GM12878 (cell line): Measurements from ENCODE around the gene LMNB1. TPM values are rescaled to one million over a fixed set of nuclear protein-coding genes. Genes with fewer than 3 reads are reported as not detected.

Experiments used
- ATAC-seq: fragments of 200-7000 bp; cut with Tn5 transposase; 3 replicates; pipeline ENCODE4 v1.9.1; 2020; ENCODE audit warnings: mild to moderate bottlenecking, moderate library complexity
- BruUV-seq: library from RNA; stranded (reverse); fragments of 400-500 nt; replicated peaks from 2 replicates; lab custom pipeline; 2021; lab: Mats Ljungman, UMichigan
- CTCF ChIA-PET: fragments of 300-600 bp; sonication (Branson Sonifier 250); formaldehyde crosslinking; extraction: SDS; loops from one replicate; lab custom pipeline; 2021; ENCODE audit warnings: inconsistent platforms; lab: Yijun Ruan, JAX
- POLR2A ChIA-PET: fragments of 350-600 bp; formaldehyde crosslinking; extraction: SDS; loops from one replicate; lab custom pipeline; 2021; ENCODE audit warnings: inconsistent platforms; lab: Charles Lee
- RAD21 ChIA-PET: fragments of 300-600 bp; sonication (Branson Sonifier 250); formaldehyde crosslinking; loops from one replicate; lab custom pipeline; 2023; ENCODE audit warnings: antibody characterized with exemption; ENCODE audit not compliant: unreplicated experiment; lab: Charles Lee
- SMC1A ChIA-PET: fragments of 300-600 bp; sonication (Branson Sonifier 250); formaldehyde crosslinking; loops from one replicate; lab custom pipeline; 2023; ENCODE audit not compliant: unreplicated experiment, uncharacterized antibody; lab: Charles Lee
- DNase-seq: peaks from one replicate; pipeline ENCODE4 v3.0.0-alpha.2; 2011; ENCODE audit warnings: low read depth, low spot score
- FAIRE-seq: peaks from 3 replicates; lab custom pipeline; 2011; peaks lifted over from hg19 to GRCh38; lab: Jason Lieb, UNC
- H2AFZ ChIP-seq: 2 replicates; pipeline ENCODE4 v1.6.0; 2011; ENCODE audit warnings: low read depth, low read length, control low read depth; ENCODE audit not compliant: control insufficient read depth
- H3K27ac ChIP-seq: 2 replicates; pipeline ENCODE4 v1.5.1; 2011; ENCODE audit warnings: control low read depth; ENCODE audit not compliant: control insufficient read depth, insufficient read depth
- H3K27me3 ChIP-seq, 2 experiments: replicated peaks in 1 of 2; 2 replicates each; pipeline versions ENCODE4 v1.6.0 to v1.6.1; 2011; ENCODE audit warnings: low read length in 1 of 2; ENCODE audit not compliant: control insufficient read depth in 2 of 2, insufficient read depth in 2 of 2
- H3K36me3 ChIP-seq, 2 experiments: 2 replicates each; pipeline ENCODE4 v1.5.1; 2011; ENCODE audit warnings: low read length in 1 of 2; ENCODE audit not compliant: control insufficient read depth in 2 of 2, insufficient read depth in 2 of 2
- H3K4me1 ChIP-seq: 2 replicates; pipeline ENCODE4 v1.6.1; 2011; ENCODE audit warnings: mild to moderate bottlenecking, low read length, moderate library complexity, mixed read lengths; ENCODE audit not compliant: control insufficient read depth, insufficient read depth
- H3K4me2 ChIP-seq: 2 replicates; pipeline ENCODE4 v1.6.0; 2011; ENCODE audit warnings: control low read depth; ENCODE audit not compliant: control insufficient read depth, insufficient read depth
- H3K4me3 ChIP-seq: fragments of 200-600 bp; sonication (generic); 2 replicates; pipeline ENCODE4 v1.5.1; 2016
- H3K79me2 ChIP-seq: 2 replicates; pipeline ENCODE4 v1.6.0; 2011; ENCODE audit warnings: low read length; ENCODE audit not compliant: control insufficient read depth, insufficient read depth
- H3K9ac ChIP-seq: 2 replicates; pipeline ENCODE4 v1.8.0; 2011; ENCODE audit warnings: low read length, control low read depth, mixed read lengths; ENCODE audit not compliant: control insufficient read depth, insufficient read depth
- H3K9me3 ChIP-seq: replicated peaks from 3 replicates; pipeline ENCODE4 v1.5.1; 2011; ENCODE audit warnings: mild to moderate bottlenecking, low read length; ENCODE audit not compliant: control insufficient read depth, insufficient read depth
- H4K20me1 ChIP-seq: 2 replicates; pipeline ENCODE4 v1.6.0; 2011; ENCODE audit not compliant: control insufficient read depth, insufficient read depth
- ASH2L ChIP-seq: fragments of 300-600, 200-600 bp; sonication (generic); IDR thresholded peaks from 2 replicates; pipeline ENCODE4 v1.6.1; 2017; ENCODE audit warnings: low read depth, mild to moderate bottlenecking, borderline replicate concordance
- BMI1 ChIP-seq: fragments of 450-650 bp; IDR thresholded peaks from 2 replicates; pipeline ENCODE4 v1.6.1; 2016; ENCODE audit warnings: mild to moderate bottlenecking, moderate library complexity, borderline replicate concordance
- EED ChIP-seq: sonication (generic); IDR thresholded peaks from 2 replicates; pipeline ENCODE4 v1.6.1; 2016; ENCODE audit warnings: antibody characterized with exemption, low read depth
- FOXK2 ChIP-seq: fragments of 450-650 bp; IDR thresholded peaks from 2 replicates; pipeline ENCODE4 v1.6.1; 2017; ENCODE audit warnings: mild to moderate bottlenecking, moderate library complexity
- FOXM1 ChIP-seq: IDR thresholded peaks from 2 replicates; pipeline ENCODE4 v1.6.1; 2012; ENCODE audit warnings: low read depth, mild to moderate bottlenecking, inconsistent platforms, low read length, moderate library complexity
- HDAC2 ChIP-seq: fragments of 200-600 bp; sonication (generic); IDR thresholded peaks from 2 replicates; pipeline ENCODE4 v1.6.1; 2017
- KDM1A ChIP-seq: fragments of 200-600 bp; sonication (generic); IDR thresholded peaks from 2 replicates; pipeline ENCODE4 v1.6.1; 2016; ENCODE audit warnings: borderline replicate concordance
- MTA3 ChIP-seq: IDR thresholded peaks from 2 replicates; pipeline ENCODE4 v1.6.1; 2012; ENCODE audit warnings: low read length, inconsistent platforms, borderline replicate concordance
- PML ChIP-seq: IDR thresholded peaks from 2 replicates; pipeline ENCODE4 v1.6.1; 2012; ENCODE audit warnings: low read length, inconsistent platforms
- RUNX3 ChIP-seq: IDR thresholded peaks from 2 replicates; pipeline ENCODE4 v1.6.1; 2012; ENCODE audit warnings: low read length, inconsistent platforms
- SMAD5 ChIP-seq: IDR thresholded peaks from 2 replicates; pipeline ENCODE4 v1.6.1; 2016; ENCODE audit warnings: antibody characterized with exemption, low read depth
- USF2 ChIP-seq: IDR thresholded peaks from 2 replicates; pipeline ENCODE4 v1.6.1; 2011; ENCODE audit warnings: low read depth, low read length, improper control_type of control experiment, borderline replicate concordance
- WGBS: methylation state at CpG from one replicate; pipeline ENCODE4 v1.1.6; 2016; ENCODE audit warnings: low lambda C conversion rate; ENCODE audit not compliant: insufficient replicate concordance, insufficient coverage; ENCODE audit errors: missing lambda C conversion rate; 5-methylcytosine and 5-hydroxymethylcytosine counted together
- in situ Hi-C: fragments of 300-500 bp; cut with MboI; formaldehyde crosslinking; loops from 9 replicates; pipeline ENCODE4 v1.14.3; 2018; ENCODE audit warnings: mixed read lengths
- intact Hi-C: fragments of 100-400 bp; cut with micrococcal nuclease; formaldehyde crosslinking; loops from one replicate; pipeline ENCODE4 v1.14.2; 2022; ENCODE audit not compliant: unreplicated experiment
- polyA plus RNA-seq, 11 experiments: library from polyadenylated mRNA; depleted of rRNA in 4 of 11; unstranded in 6 of 11; stranded (reverse) in 5 of 11; fragments of >200 nt; fragmentation: Nextera tagmentation in 4 of 11; fragmentation: Illumina TruSeq in 1 of 11; extraction: Ambion mirVana in 4 of 11; extraction: Trizol in 1 of 11; gene quantifications; 1 replicate in 1 of 11; 2 replicates in 10 of 11; pipeline versions ENCODE4 v1.2.1 to v1.2.3, GENCODE V29; 2011 to 2016; ENCODE audit warnings: inconsistent platforms in 2 of 11, missing spikeins in 2 of 11, low read depth in 1 of 11
- total RNA-seq, 4 experiments: library from RNA; depleted of rRNA in 3 of 4; stranded (reverse); fragments of >200 nt in 3 of 4; fragmentation: Illumina TruSeq in 1 of 4; extraction: Trizol in 1 of 4; gene quantifications; 2 replicates each; pipeline versions ENCODE4 v1.2.1 to v1.2.3, GENCODE V29; 2013 to 2021

Gene LMNB1
- total and polyA plus RNA-seq, 10 of the 15 experiments (the other 5 are each of a cell fraction or from before 2014, with no cell fraction given): 7.0 to 185 (median 86.4) TPM

DNA sequence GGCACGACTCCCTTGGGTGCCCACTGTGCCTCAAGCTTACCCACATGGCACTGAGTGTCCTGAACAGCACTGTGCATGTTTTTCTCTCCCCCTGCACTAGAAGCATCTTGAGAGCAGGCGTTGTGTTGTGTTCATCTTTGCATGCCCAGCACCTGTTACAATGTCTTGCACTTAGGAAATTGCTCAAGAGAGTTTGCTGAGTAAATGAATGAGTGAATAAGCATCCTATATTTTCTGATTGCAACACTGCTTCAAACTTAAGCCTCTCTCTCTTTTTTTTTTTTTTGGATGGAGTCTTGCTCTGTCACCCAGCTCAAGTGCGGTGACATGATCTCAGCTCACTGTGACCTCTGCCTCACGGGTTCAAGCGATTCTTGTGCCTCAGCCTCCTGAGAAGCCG, 94.5 kb downstream of the LMNB1 start:
- ATAC-seq (no peak), FAIRE-seq (no peak), DNase-seq (no peak)
- no peak for TF ChIP-seq FOXK2
- TF ChIP-seq HDAC2: no peak
- TF ChIP-seq SMAD5: no peak
- ChIA-PET CTCF (no interaction called here), RAD21 (no interaction called here), SMC1A (no interaction called here), POLR2A (no interaction called here)
- H3K27ac ChIP-seq: no peak overlapping the region
- no peaks in the 10 kb centered on the region for H3K79me2 ChIP-seq
- H2AFZ ChIP-seq: no peak overlapping the region
- no peaks in the 10 kb centered on the region for H3K4me1 ChIP-seq
- no peak overlapping the region for H3K4me3 ChIP-seq
- H3K27me3 ChIP-seq: no peaks in the 10 kb centered on the region
- no peaks in the 10 kb centered on the region for H4K20me1 ChIP-seq
- H3K36me3 ChIP-seq: no peaks in the 10 kb centered on the region
- H3K4me2 ChIP-seq: no peak overlapping the region
- no peak overlapping the region for H3K9ac ChIP-seq
- 89% methylated on average over 6 of the region's 6 CpGs for WGBS
- intact Hi-C loops (no loop called here), in situ Hi-C loops (no loop called here)
- no TSS peak for BruUV-seq
- H3K9me3 ChIP-seq: no peaks in the 10 kb centered on the region

GRCh38 chr5:126872561-126873354, 95.8 kb downstream of the LMNB1 start:
- H3K4me2 ChIP-seq: no peak overlapping the region
- no peaks in the 10 kb centered on the region for H3K27me3 ChIP-seq
- ATAC-seq (no peak), DNase-seq (no peak), FAIRE-seq (no peak)
- H3K9me3 ChIP-seq: no peaks in the 10 kb centered on the region
- ChIA-PET RAD21 (no interaction called here), CTCF (no interaction called here), SMC1A (no interaction called here), POLR2A (interaction anchor here (0.6 kb wide), 1 partner anchor 36 kb away, joined by 4 read pairs; no protein-coding TSS in a partner anchor)
- H3K9ac ChIP-seq: no peak overlapping the region
- intact Hi-C loops: no loop called here
- no peaks in the 10 kb centered on the region for H3K79me2 ChIP-seq
- H3K4me1 ChIP-seq: no peaks in the 10 kb centered on the region
- no peaks in the 10 kb centered on the region for H4K20me1 ChIP-seq
- no peak overlapping the region for H3K27ac ChIP-seq
- H3K36me3 ChIP-seq: no peaks in the 10 kb centered on the region
- no peak overlapping the region for H2AFZ ChIP-seq
- WGBS: 76% methylated on average over 11 of the region's 11 CpGs
- TF ChIP-seq FOXM1 (no peak), MTA3 (no peak), USF2 (no peak), PML (no peak), BMI1 (no peak), EED (no peak), KDM1A (no peak), RUNX3 (no peak), ASH2L (no peak)
- no TSS peak for BruUV-seq
- no peak overlapping the region for H3K4me3 ChIP-seq
- in situ Hi-C loops: no loop called here
